ENCODE data around the gene OR52J3.
"Not testable (repeated sequence)": the region's sequence is repeated elsewhere in the genome, so short reads cannot be mapped to it uniquely, and the experiment has no call there.

OR52J3 gene

DNA sequence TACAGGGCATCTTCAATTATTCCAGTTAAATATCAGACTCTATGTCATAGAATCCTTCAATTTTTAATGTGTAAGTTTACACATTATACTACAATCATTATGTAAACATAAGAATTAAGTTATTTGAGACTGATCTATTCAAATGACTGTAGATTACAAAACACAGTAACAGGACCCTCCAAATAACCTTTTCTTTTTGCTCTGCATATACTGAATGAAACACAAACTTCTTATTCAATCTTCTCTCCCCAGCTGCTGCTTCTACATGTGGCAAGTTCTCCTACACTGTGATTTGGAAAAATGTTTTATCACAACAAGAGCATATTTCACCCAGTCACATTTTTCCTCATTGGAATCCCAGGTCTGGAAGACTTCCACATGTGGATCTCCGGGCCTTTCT, at the start of gene OR52J3:
OR52J3 (plus strand) TSS at position 301 of the 400 bp plus-strand sequence; CDS start at position 301, 0 bp downstream.
- no peak for DNase-seq (ENCODE audit: low read depth)

DNA sequence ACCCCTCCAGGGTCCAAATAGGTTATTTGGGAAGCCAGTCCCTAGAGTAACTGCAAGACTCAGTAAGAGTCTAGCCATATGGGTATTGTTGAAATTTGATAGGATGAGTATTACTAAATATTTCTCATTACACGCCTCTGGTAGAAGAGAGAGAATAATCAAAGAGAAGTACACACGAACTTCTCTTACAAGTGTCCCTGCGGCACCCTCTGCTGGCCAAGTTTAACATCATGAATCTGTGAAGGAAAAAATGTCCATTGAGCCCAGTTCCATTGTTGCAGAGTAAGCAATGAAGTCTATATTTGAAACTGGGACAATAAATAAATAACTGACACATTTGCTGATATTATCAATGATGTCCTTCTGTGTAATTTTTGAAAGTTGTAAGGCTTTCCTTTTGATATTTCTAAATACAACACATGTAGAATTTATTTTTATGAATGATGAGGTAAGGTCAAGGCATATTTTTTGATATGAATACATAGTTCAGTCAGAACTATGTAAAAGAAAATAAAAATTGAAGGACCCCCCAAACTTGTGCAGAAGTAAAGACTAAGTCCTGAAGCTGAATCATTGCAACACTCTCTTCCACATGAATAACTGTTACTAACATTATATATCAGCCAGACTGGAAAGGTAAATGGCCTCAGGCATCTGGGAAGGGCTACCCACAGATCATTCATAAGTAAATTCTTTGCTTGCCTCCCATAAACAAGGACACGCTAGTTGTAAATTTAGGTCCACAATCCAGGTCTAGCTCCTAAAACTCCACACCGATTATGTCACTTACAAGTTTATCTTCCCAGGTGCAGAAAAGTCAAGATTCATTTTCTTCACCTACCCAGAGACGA, 41.7 kb upstream of the OR52J3 start:
- no peak for DNase-seq (ENCODE audit: low read depth)

DNA sequence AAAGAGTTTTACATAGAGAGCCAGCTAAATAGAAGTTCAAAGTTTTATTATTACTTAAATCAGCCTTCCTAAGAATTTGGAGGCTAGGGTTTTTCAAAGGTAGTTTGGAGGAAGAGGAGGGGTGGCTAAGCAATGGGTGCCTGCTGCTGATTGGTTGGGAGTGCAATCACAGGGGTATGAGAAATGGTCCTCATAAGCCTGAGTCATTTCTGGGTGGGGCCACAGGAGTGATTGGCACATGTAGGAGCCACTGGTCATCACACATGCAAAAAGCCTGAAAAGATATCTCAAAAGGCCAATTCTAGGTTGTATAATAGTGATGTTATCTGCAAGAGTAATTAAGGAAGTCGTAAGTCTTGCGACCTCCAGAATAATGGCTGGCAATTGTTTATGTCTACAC, 38.8 kb upstream of the OR52J3 start:
- DNase-seq (ENCODE audit: low read depth), result no peak

DNA sequence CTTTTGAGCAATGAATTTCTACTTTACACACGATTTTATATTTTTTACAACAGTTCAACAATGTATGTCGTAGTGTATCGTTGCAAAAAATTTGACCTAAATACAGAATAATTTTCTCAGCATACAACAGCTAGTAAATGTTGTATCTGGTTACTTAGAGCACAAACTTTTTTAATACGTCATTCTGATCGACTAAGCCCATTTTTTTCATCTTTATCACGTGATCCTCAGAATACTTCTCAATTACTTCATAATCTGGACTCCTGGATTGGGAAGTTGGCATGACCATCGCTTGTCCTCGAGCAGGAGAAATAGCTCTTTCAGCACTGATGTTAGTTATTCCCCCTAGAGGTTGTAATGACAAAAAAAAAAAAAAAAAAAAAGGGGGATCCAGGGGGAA, 35.1 kb upstream of the OR52J3 start:
- DNase-seq (ENCODE audit: low read depth), result no peak

DNA sequence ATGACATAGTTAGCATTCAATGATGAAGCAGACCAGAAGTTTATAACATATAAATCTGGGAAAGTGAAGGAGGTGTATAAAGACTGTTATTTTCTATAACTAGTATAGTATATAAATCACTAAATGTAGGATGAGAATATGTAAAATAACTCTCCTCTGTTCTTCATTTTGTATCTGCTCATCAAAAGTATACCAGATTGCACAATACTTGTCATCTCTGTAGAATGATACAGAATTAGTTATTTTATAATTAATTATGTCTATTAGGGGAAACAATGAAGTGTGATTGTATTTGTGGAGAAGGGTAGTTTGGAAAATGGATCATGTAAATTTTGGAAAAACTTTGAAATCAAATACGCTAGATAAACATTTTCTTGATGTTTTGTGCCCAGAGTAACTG, 33.3 kb upstream of the OR52J3 start:
- no peak for DNase-seq (ENCODE audit: low read depth)

DNA sequence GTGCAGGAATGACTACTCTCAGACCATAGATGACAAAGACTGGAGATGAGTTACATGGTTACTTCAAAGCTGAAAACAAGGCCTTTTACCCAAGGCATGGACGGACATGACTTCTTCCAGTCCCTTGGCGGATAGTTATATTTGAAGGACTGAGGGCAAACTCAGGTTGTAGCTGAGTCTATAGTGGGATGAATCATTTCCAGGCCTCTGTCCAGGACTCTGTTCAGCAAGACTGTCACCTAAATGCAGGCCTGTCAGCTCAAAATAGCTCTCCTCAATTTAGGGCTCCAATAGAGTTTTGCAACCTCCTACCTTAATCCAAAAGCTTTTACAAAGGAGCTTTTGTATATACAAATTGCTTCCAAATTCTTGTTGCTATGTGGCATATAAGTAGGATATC, 24.3 kb upstream of the OR52J3 start:
- no peak for DNase-seq (ENCODE audit: low read depth)

DNA sequence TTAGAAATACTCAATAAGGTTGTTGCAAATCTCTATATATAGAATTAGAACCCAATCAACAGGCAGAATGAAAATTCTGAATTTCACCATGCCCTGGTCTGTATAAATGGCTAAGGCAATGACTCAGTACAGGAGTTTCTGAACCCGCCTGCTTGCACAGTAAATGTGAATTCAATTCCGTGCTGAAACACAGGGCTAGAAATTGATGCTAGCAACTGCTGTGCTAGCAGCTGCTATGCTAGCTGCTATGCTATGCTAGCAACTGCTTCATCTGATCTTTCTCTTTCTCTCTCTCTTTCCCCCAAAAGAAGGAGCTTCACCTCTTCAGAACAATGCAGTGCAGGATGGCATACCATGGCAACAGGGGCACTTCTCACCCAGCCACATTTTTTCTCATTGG, 9.7 kb upstream of the OR52J3 start:
- DNase-seq (ENCODE audit: low read depth), result no peak

DNA sequence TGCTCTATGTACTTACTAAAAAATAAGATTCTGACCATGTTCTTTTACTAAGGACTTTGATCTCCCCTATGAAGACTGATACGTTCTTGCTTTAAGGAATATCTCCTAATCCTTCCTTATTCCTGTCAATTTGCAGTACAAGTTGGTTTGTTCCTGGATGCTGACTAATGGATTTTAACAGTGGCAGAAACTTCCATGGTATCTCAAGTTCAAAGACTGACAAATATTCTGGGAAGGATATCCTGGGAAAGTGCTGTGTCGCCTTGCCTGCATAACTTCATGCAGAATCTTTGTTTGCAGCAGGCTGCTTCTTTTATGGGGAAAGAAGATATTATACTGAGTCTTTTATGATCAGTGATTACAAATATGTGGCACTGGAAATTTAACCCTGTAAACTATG, 8.4 kb upstream of the OR52J3 start:
- no peak for DNase-seq (ENCODE audit: low read depth)

DNA sequence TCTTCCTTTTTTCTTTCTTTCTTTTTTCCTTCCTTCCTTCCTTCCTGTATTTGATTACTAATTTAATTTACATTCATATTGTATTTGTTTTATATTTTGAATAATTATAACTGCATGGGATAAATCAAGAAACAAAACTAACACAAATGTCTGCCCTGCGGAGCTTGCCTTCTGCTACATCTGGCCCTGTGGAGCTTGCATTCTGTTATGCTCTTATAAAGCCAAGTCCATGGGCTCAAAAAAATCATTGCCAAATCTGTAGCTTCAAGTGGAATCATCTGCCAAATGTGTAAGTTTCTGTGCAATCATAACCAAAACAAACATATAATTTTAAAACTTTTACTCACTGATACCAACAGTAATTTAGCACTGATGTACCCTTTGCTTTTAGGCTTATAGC, 8.0 kb upstream of the OR52J3 start:
- DNase-seq (ENCODE audit: low read depth), result no peak

DNA sequence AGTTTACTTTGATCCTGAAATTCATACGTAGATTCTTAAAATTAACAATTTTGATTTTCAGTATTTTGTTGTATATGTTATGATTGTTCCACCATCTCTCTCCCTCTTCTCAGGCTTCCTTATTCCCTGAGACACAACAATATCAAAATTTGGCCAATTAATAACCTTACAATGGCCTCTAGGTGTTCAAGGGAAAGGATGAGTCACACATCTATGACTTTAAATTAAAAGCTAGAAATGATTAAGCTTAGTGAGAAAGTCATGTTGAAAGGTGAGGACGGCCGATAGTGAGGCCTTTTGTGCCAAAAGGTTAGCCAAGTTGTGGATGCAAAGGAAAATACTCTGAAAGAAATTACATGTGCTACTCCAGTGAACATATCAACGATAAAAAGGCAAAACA, 5.5 kb upstream of the OR52J3 start:
- DNase-seq (ENCODE audit: low read depth), result no peak

DNA sequence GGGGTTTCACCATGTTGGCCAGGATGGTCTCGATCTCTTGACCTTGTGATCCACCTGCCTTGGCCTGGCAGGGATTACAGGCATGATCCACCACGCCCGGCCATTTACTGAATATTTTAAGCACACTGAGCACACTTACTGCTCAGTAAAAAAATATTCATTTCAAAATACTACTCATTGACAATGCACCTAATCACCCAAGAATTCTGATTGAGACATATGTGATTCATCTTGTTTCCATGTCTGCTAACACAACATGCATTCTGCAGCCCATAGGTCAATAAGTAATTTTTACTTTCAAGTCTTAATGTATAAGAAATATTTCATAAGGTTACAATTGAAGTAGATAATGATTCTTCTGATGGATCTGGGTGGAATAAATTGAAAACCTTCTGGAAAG, 4.2 kb upstream of the OR52J3 start:
- no peak for DNase-seq (ENCODE audit: low read depth)

DNA sequence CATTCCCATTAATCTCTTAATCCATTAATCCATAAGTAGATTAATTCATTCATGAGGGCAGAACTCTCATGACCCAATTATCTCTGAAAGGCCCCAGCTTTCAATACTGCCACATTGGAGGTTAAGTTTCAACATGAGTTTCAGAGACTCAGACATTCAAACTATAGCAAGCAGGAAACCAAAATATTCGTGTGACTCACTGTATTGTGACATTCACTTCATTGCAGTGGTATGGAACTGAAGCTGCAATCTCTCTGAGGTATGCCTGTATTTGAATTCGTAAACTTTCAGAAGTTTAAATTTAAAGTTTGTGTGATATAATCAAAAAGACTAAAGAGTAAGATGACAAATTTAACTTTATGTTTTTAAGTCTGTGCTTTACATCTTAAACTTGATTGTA, 2.9 kb upstream of the OR52J3 start:
- DNase-seq (ENCODE audit: low read depth), result no peak

DNA sequence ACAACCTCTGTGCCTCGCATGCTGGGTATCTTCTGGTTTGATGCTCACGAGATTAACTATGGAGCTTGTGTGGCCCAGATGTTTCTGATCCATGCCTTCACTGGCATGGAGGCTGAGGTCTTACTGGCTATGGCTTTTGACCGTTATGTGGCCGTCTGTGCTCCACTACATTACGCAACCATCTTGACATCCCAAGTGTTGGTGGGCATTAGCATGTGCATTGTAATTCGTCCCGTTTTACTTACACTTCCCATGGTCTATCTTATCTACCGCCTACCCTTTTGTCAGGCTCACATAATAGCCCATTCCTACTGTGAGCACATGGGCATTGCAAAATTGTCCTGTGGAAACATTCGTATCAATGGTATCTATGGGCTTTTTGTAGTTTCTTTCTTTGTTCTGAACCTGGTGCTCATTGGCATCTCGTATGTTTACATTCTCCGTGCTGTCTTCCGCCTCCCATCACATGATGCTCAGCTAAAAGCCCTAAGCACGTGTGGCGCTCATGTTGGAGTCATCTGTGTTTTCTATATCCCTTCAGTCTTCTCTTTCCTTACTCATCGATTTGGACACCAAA, 516 bp downstream of the OR52J3 start:
- no peak for DNase-seq (ENCODE audit: low read depth)

DNA sequence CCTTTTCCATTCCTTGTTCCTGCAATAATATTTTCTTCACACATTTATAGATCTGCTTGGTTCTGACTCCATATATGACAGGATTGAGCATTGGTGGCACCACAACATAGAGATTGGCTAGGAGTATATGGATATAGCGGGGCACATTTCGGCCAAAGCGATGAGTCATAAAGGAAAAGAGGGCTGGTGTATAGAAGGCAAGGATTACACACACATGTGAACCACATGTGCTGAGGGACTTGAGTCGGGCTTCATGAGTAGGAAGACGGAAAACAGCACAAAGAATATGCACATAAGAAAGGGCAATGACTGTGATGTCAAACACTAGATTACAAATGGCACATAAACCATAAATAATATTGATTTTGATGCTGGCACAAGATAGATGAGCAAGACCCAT, 12.4 kb downstream of the OR52J3 start:
- DNase-seq (ENCODE audit: low read depth), result not testable (repeated sequence)

DNA sequence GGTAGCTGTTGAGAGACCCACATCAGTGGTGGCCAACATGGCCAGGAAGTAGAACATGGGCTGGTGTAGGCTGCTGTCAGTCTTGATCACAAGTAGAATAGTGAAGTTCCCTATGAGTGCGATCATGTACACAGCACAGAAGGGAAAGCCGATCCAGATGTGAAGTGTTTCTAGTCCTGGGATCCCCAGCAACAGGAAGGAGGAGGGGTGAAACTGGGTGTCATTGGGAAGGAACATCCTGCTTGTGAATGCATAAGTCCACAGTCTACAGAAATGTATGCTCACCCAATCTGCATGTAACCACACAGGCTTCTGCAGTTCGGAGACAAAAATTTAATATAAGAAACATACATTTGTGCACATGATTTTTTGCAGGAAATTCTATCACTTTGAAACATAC, 13.1 kb downstream of the OR52J3 start, which contains the start of gene OR52E2:
OR52E2 (minus strand) TSS at position 237 of the 400 bp plus-strand sequence; CDS start at position 237, 0 bp downstream.
- DNase-seq (ENCODE audit: low read depth), result no peak

DNA sequence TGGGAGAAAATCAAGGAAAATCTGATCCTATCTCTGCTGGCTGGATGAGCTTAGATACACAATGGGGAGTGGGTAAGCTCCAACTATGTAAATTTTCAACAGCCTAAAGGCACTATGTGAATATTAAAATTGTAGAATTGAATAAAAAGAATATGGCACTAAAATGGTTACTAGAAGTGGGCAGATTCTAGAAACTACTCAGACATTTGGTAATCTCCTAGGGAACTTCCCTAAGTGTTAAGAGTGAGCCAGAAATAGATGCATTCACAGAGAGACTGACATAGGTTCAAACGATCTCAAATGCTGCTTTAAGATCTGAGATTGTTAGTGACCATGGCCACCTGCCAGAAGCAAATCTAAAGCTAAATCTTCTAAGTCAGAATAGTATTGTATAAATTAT, 18.7 kb downstream of the OR52J3 start:
- DNase-seq (ENCODE audit: low read depth), result no peak

DNA sequence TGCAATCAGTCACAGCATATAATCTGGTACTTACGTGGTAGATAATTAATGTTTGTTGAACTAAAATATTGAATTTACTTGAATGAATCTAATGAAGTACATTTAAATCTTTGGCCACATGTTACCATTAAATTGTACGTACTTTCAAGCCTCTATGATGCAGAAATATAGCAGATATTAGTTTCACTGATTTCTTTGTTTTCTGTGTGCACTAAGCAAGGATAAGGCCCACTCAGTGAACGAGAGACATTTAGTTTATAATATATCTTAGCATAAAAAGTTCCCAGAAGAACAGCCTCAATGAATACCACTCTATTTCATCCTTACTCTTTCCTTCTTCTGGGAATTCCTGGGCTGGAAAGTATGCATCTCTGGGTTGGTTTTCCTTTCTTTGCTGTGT, 22.9 kb downstream of the OR52J3 start, which contains the start of gene OR52E1:
OR52E1 (plus strand) TSS at position 301 of the 400 bp plus-strand sequence.
- DNase-seq (ENCODE audit: low read depth), result no peak

DNA sequence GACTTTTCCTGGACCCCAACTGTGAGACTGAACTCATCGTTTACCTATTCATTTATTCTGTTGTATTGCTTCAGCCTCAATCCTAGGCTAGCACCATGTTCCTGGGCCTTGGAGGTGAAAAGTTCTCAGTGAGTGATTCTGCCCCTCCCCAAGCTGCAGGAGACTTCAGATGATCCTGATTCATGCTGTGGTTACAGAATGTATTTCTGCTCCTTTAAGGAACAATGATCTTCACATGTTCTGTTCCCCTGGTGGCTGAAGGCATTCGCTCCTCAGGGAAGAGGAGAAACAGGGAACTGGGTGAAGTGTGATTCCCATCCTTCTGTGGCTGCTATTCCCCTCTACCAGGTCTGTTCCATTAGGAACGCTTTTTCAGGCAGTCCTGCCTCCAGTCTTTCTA, 25.5 kb downstream of the OR52J3 start:
- no peak for DNase-seq (ENCODE audit: low read depth)

DNA sequence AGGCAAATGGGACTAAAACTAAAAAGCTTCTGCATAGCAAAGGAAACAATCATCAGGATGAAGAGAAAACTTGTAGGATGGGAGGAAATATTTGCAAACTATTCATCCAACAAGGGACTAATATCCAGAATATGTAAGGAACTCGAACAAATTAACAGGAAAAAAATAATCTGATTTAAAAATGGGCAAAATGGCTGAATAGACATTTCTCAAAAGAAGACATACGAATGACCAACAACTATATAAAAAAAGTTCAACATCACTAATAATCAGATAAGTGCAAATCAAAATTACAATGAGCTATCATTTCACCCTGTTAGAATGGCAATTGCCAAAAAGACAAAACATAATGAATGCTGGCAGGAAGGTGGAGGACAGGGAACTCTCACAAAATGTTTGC, 35.1 kb downstream of the OR52J3 start:
- no peak for DNase-seq (ENCODE audit: low read depth)

DNA sequence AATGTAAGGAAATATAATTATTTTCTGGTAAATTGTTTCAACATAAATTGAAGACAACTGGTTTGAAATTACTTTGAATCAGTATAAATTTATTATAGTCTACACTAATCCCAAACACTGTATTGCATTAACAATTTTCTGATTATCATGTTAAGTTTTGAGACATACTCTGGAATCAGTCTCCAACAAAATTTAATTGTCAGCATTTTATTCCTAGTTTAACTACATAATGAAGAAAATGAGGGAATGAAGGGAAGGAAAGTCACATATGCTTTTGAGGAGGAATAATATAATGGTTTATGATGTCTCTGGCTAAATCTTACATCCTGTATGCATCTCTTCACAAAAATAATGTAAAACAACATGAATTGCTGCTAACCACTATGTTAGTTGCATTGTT, 37.3 kb downstream of the OR52J3 start:
- no peak for DNase-seq (ENCODE audit: low read depth)

DNA sequence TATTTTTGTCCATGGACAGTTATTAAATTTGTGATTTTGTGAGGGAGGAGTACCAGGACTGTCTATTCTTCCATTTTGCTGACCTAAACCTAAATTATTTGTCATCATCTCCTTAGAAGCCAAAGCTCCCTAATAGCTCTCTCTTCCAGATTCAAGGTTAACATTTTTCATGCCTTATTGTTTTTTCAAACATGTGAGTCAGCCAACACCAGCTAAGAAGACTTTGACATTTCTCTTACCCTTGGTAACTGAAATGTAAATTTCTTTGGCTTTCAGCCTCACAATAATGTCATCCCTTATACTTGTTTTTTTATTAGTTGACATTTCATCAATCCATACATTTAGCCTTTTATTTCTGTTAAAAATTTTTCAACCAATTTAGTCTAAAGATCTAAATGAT, 42.2 kb downstream of the OR52J3 start:
- DNase-seq (ENCODE audit: low read depth), result no peak

DNA sequence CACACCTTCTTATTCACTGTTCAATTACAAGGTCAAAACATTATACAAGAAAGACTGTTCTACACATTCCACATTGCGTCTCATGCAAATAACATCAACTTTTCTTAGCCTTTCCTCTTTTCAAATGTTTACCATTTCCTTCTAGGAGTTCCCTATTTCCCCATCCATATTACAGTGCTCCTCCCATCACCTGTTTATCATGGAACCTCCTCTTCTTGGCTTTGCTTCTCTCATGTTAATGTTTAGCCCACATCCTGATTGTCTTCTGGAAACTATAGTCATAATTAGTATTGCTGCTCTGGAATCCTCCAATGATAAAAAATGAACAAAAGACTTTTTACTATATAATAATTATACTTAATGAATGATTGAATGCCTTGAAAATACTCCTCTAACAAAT, 44.3 kb downstream of the OR52J3 start:
- no peak for DNase-seq (ENCODE audit: low read depth)

DNA sequence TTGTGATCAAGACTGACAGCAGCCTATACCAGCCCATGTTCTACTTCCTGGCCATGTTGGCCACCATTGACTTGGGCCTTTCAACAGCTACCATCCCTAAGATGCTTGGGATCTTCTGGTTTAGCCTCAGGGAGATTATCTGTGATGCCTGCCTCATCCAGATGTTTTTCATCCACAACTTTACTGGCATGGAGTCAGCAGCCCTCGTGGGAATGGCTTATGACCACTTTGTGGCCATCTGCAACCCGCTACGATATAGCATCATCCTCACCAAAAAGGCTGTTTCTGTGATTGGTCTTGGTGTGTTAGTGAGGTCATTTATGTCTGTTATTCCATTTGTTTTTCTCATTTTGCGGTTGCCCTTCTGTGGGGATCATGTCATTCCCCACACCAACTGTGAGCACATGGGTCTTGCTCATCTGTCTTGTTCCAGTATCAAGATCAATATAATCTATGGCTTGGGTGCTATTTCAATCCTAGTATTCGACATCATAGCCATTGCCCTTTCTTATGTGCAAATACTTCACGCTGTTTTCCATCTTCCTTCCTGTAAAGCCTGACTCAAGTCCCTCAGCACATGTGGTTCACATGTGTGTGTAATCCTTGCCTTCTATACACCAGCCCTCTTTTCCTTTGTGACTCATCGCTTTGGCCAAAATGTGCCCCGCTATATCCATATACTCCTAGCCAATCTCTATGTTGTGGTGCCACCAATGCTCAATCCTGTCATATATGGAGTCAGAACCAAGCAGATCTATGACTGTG, 46.7 kb downstream of the OR52J3 start:
- DNase-seq (ENCODE audit: low read depth), result no peak

All from stimulated activated CD4-positive, alpha-beta T cell treated with anti-CD3 and anti-CD28 coated beads, Interleukin-2, amount 100 ng/mL, for 4 hours (primary cell).